Tibial nerve (tissue), 4 donors: ENCODE data around the gene PLS3. TPM values are rescaled to one million over a fixed set of nuclear protein-coding genes. Genes with fewer than 3 reads are reported as not detected.
"Not testable (repeated sequence)": the region's sequence is repeated elsewhere in the genome, so short reads cannot be mapped to it uniquely, and the experiment has no call there.

Experiments used
- DNase-seq, 2 donors: peaks; one replicate each; pipeline ENCODE4 v3.0.0-alpha.2; 2019; ENCODE audit warnings: low spot score in 2 of 2
- H3K27ac ChIP-seq, 4 donors: fragments of 200-600 bp; sonication (generic) in 3 of 4; one replicate each; pipeline ENCODE4 v1.5.1; 2017 to 2019; ENCODE audit warnings: mild to moderate bottlenecking in 1 of 4
- H3K27me3 ChIP-seq, 2 donors: fragments of 200-600 bp; sonication (generic) in 1 of 2; one replicate each; pipeline versions ENCODE4 v1.5.1 to v1.6.0; 2017 to 2019
- H3K36me3 ChIP-seq, 3 donors: fragments of 200-600 bp; sonication (generic); one replicate each; pipeline ENCODE4 v1.5.1; 2018 to 2019
- H3K4me1 ChIP-seq, 4 donors: fragments of 200-600 bp; sonication (generic) in 3 of 4; one replicate each; pipeline ENCODE4 v1.5.1; 2017 to 2019
- H3K4me3 ChIP-seq, 4 donors: fragments of 200-600 bp; sonication (generic) in 3 of 4; one replicate each; pipeline ENCODE4 v1.5.1; 2017 to 2019; ENCODE audit warnings: mild to moderate bottlenecking in 1 of 4, moderate library complexity in 1 of 4
- H3K9me3 ChIP-seq, 4 donors: fragments of 200-600 bp; sonication (generic) in 3 of 4; one replicate each; pipeline ENCODE4 v1.5.1; 2017 to 2019
- CTCF ChIP-seq, 5 experiments: fragments of 200-600 bp in 3 of 5; fragments of 450-650 bp in 2 of 5; sonication (generic) in 3 of 5; IDR thresholded peaks; one replicate each; pipeline ENCODE4 v1.5.1; 2016 to 2019; ENCODE audit warnings: antibody characterized with exemption in 5 of 5, mild to moderate bottlenecking in 3 of 5, moderate library complexity in 2 of 5
- EP300 ChIP-seq, 2 donors: sonication (generic); formaldehyde crosslinking; IDR thresholded peaks; one replicate each; pipeline ENCODE4 v1.6.1; 2017; ENCODE audit warnings: antibody characterized with exemption in 2 of 2, mild to moderate bottlenecking in 1 of 2
- POLR2A ChIP-seq, 2 donors: fragments of 450-650 bp; IDR thresholded peaks; one replicate each; pipeline ENCODE4 v1.6.1; 2017; ENCODE audit warnings: antibody characterized with exemption in 2 of 2, mild to moderate bottlenecking in 2 of 2, moderate library complexity in 2 of 2
- WGBS, 2 donors: methylation state at CpG; one replicate each; pipeline ENCODE4 v1.1.5; 2018; 5-methylcytosine and 5-hydroxymethylcytosine counted together
- total RNA-seq, 4 donors: library from RNA; depleted of rRNA; stranded (reverse); fragments of >200 nt; gene quantifications; one replicate each; pipeline ENCODE4 v1.1.0, GENCODE V29; 2016

The PLS3 gene
- total RNA-seq, 4 donors from 2014 or later, result 60.9 to 93.8 (median 82.4) TPM

- WGBS, 2 donors, result 48 to 67% methylated on average over 2 of the region's 2 CpGs
- no peak for DNase-seq
- TF ChIP-seq POLR2A (IDR thresholded peaks at IDR 0.05) (no peak), CTCF (IDR thresholded peaks at IDR 0.05) (no peak), EP300 (IDR thresholded peaks at IDR 0.05) (no peak)
- Histone ChIP-seq H3K27me3 (peaks cover 0 to 5% of the 10 kb centered on the region in 2 donors), H3K36me3 (no peaks in the 10 kb centered on the region), H3K9me3 (no peaks in the 10 kb centered on the region), H3K4me3 (no peak overlapping the region), H3K4me1 (peaks cover 0 to 10% (median 0%) of the 10 kb centered on the region in 4 donors), H3K27ac (no peak overlapping the region)
Observed at GRCh38 chrX:115630204-115630603, 69.2 kb downstream of the PLS3 start.

- no peak overlapping the region for H3K27ac ChIP-seq
Observed at GRCh38 chrX:115632455-115632854, 71.5 kb downstream of the PLS3 start.

GRCh38 chrX:115633397-115633796 lies 72.4 kb downstream of the PLS3 start:
- not testable (repeated sequence) for H3K9me3 ChIP-seq, H3K4me1 ChIP-seq, H3K4me3 ChIP-seq, DNase-seq, H3K27ac ChIP-seq, H3K27me3 ChIP-seq
- peaks cover 0 to 21% (median 0%) of the 10 kb centered on the region in 3 donors for H3K36me3 ChIP-seq
- 92 to 98% methylated on average over 5 of the region's 5 CpGs for WGBS, 2 donors

More at GRCh38 chrX:115632455-115632854, 71.5 kb downstream of the PLS3 start:
- peaks cover 0 to 13% (median 0%) of the 10 kb centered on the region in 3 donors for H3K36me3 ChIP-seq
- H3K9me3 ChIP-seq, result no peaks in the 10 kb centered on the region
- DNase-seq, result no peak
- H3K4me1 ChIP-seq, result peaks cover 0 to 6% (median 0%) of the 10 kb centered on the region in 4 donors
- 90% methylated on average over 3 of the region's 3 CpGs for WGBS, 2 donors
- H3K27me3 ChIP-seq, result peaks cover 0 to 3% of the 10 kb centered on the region in 2 donors
- H3K4me3 ChIP-seq, result no peak overlapping the region
- no peak for TF ChIP-seq EP300 (IDR thresholded peaks at IDR 0.05)
- TF ChIP-seq CTCF (IDR thresholded peaks at IDR 0.05), result no peak
- no peak for TF ChIP-seq POLR2A (IDR thresholded peaks at IDR 0.05)

GRCh38 chrX:115639334-115639880 lies 78.4 kb downstream of the PLS3 start:
- WGBS, 2 donors, result 34 to 64% methylated on average over 5 of the region's 5 CpGs
- DNase-seq, result no peak
- Histone ChIP-seq H3K9me3 (no peaks in the 10 kb centered on the region), H3K4me3 (no peak overlapping the region), H3K4me1 (peaks cover 0 to 17% (median 0%) of the 10 kb centered on the region in 4 donors), H3K27me3 (peaks cover 0 to 19% of the 10 kb centered on the region in 2 donors), H3K36me3 (peaks cover 0 to 21% (median 0%) of the 10 kb centered on the region in 3 donors), H3K27ac (no peak overlapping the region)
- TF ChIP-seq EP300 (IDR thresholded peaks at IDR 0.05) (no peak), POLR2A (IDR thresholded peaks at IDR 0.05) (no peak), CTCF (IDR thresholded peaks at IDR 0.05) (no peak)

GRCh38 chrX:115642311-115642710 lies 81.3 kb downstream of the PLS3 start:
- Histone ChIP-seq H3K4me3 (no peak overlapping the region), H3K27ac (peak overlapping the region in 2 of 4 donors; percentile 3 to 60), H3K9me3 (no peaks in the 10 kb centered on the region), H3K4me1 (peaks cover 0 to 12% (median 0%) of the 10 kb centered on the region in 4 donors), H3K36me3 (peaks cover 0 to 23% (median 0%) of the 10 kb centered on the region in 3 donors), H3K27me3 (peaks cover 0 to 16% of the 10 kb centered on the region in 2 donors)
- TF ChIP-seq EP300 (IDR thresholded peaks at IDR 0.05) (no peak), POLR2A (IDR thresholded peaks at IDR 0.05) (no peak), CTCF (IDR thresholded peaks at IDR 0.05) (no peak)
- 65 to 77% methylated on average over 2 of the region's 2 CpGs for WGBS, 2 donors
- DNase-seq, result no peak
